ENCODE measurements around the gene BCKDHA. TPM values are rescaled to one million over a fixed set of nuclear protein-coding genes. Genes with fewer than 3 reads are reported as not detected.
"Not testable (repeated sequence)": the region's sequence is repeated elsewhere in the genome, so short reads cannot be mapped to it uniquely, and the experiment has no call there.

Gene BCKDHA

DNA sequence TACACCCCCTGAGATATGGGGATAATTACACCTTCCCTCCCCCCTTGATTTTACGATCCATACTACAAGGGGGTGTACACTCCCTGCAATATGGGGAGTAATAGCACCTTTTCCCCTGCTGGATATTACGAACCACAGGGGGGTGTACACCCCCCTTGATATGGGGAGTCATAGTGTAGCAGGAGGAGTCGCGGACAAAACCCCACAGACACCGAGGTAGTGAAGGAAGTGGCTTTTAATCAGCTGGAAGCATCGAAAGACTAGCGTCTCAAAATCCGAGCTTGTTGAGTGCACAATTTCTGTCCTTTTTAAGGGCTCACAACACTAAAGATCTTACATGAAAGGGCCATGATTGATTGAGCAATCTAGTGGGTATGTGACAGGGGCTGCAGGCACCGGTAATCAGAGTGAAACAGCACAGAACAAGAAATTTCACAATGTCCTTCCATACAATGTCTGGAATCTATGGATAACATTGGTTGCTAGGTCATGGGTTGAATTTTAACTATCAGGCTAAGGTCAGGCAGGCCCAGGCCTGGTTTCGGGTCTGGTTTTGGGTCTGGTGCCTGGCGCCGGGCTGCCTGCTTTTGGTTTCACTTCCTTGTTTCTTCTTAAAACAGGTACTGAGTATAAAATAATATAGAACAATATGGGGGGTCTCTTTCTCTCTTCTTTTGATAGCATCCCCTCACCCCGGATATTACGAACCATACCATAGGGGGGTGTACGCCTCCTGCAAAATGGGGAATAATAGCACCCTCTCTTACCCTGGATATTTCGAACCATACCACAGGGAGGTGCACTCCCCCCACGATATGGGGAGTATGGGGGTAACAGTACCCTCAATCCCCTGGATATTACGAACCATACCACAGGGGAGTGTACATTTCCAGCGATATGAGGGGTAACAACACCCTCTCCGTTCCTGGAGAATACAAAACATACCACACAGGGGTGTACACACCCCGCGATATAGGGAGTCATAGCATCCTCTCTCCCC is 65.9 kb downstream of the BCKDHA start:
- WGBS (ENCODE audit: extremely low coverage, insufficient coverage, low lambda C conversion rate) = no CpG with 5 or more reads among the region's 22 CpGs

More for the DNA sequence above, 65.9 kb downstream of the BCKDHA start:
- not testable (repeated sequence) for DNase-seq; H4K5ac ChIP-seq (ENCODE audit: low read length); H3K18ac ChIP-seq (ENCODE audit: low read length); H2BK5ac ChIP-seq (ENCODE audit: low read length); H4K8ac ChIP-seq (ENCODE audit: low read depth, low read length); H3K4me2 ChIP-seq (ENCODE audit: low read length); H3K79me2 ChIP-seq (ENCODE audit: control insufficient read depth, insufficient read depth, low read length); H3K79me1 ChIP-seq (ENCODE audit: low read length); H3K23ac ChIP-seq (ENCODE audit: low read length); H2BK120ac ChIP-seq (ENCODE audit: low read depth, low read length); H2AK5ac ChIP-seq (ENCODE audit: low read length); H3K36me3 ChIP-seq (ENCODE audit: control insufficient read depth, insufficient read depth, low read length); H3K4me3 ChIP-seq (ENCODE audit: low read length); H3K27me3 ChIP-seq (ENCODE audit: insufficient read depth, low read length, poor library complexity); H3K27ac ChIP-seq (ENCODE audit: low read depth, low read length); H3K9ac ChIP-seq (ENCODE audit: low read length); H2BK15ac ChIP-seq (replicated peaks; ENCODE audit: low read depth); H3K4me1 ChIP-seq (ENCODE audit: control insufficient read depth, low read depth, low read length); H3K4ac ChIP-seq (ENCODE audit: low read depth, low read length); H3K56ac ChIP-seq (ENCODE audit: low read length)

Small RNAs within 50 kb of the gene (small RNA-seq; reads per million reads assigned to genes)
- not detected for gene RF00017 (ENCODE audit: insufficient read depth)

All from mesendoderm (in vitro differentiated cells).